GM12892 (cell line): ENCODE measurements around the gene UGT1A4.

Experiments used
- POLR2A ChIP-seq: IDR thresholded peaks from 2 replicates; pipeline ENCODE4 v1.6.1; 2011; ENCODE audit warnings: low read depth, low read length, control low read depth
- POLR2AphosphoS5 ChIP-seq: IDR thresholded peaks from 2 replicates; pipeline ENCODE4 v1.6.1; 2011; ENCODE audit warnings: low read depth, low read length, control low read depth

DNA sequence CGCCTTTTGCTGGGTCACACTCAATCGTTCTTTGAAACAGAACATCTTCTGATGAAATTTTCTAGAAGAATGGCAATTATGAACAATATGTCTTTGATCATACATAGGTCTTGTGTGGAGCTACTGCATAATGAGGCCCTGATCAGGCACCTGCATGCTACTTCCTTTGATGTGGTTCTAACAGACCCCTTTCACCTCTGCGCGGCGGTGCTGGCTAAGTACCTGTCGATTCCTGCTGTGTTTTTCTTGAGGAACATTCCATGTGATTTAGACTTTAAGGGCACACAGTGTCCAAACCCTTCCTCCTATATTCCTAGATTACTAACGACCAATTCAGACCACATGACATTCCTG lies 5.3 kb upstream of the UGT1A4 start:
- no peak for TF ChIP-seq POLR2AphosphoS5
- no peak for TF ChIP-seq POLR2A
